Stomach (tissue), 9 donors: ENCODE results near the gene CXCL17. TPM values are rescaled to one million over a fixed set of nuclear protein-coding genes. Genes with fewer than 3 reads are reported as not detected.

Source experiments
- DNase-seq, 2 donors: peaks; one replicate each; pipeline versions ENCODE4 v3.0.0 to v3.0.0-alpha.2; 2013 to 2019
- H3K27ac ChIP-seq, 5 donors: fragments of 200-600 bp in 4 of 5; sonication (generic) in 4 of 5; one replicate each; pipeline ENCODE4 v1.5.1; 2013 to 2019; ENCODE audit warnings: mild to moderate bottlenecking in 1 of 5, moderate library complexity in 1 of 5
- H3K27me3 ChIP-seq, 3 donors: fragments of 200-600 bp; sonication (generic); one replicate each; pipeline ENCODE4 v1.5.1; 2017 to 2019; ENCODE audit warnings: mixed run types in 1 of 3
- H3K36me3 ChIP-seq, 4 donors: fragments of 200-600 bp; sonication (generic); 1 replicate in 3 of 4; 2 replicates in 1 of 4; pipeline ENCODE4 v1.5.1; 2016 to 2019
- H3K4me1 ChIP-seq, 4 donors: fragments of 200-600 bp; sonication (generic); one replicate each; pipeline ENCODE4 v1.5.1; 2016 to 2019
- H3K4me3 ChIP-seq, 4 donors: fragments of 200-600 bp; sonication (generic) in 3 of 4; one replicate each; pipeline ENCODE4 v1.5.1; 2016 to 2019; ENCODE audit warnings: mild to moderate bottlenecking in 1 of 4
- H3K9me3 ChIP-seq, 4 donors: fragments of 200-600 bp; sonication (generic); one replicate each; pipeline ENCODE4 v1.5.1; 2016 to 2019
- CTCF ChIP-seq, 7 experiments: fragments of 450-650 bp in 4 of 7; fragments of 200-600 bp in 3 of 7; sonication (generic) in 3 of 7; IDR thresholded peaks; one replicate each; pipeline ENCODE4 v1.5.1; 2016 to 2019; ENCODE audit warnings: antibody characterized with exemption in 7 of 7, control low read depth in 2 of 7, mild to moderate bottlenecking in 1 of 7
- EP300 ChIP-seq: sonication (generic); formaldehyde crosslinking; IDR thresholded peaks from one replicate; pipeline ENCODE4 v1.6.1; 2017; ENCODE audit warnings: antibody characterized with exemption
- POLR2A ChIP-seq, 4 donors: fragments of 450-650 bp; IDR thresholded peaks; one replicate each; pipeline ENCODE4 v1.6.1; 2016; ENCODE audit warnings: antibody characterized with exemption in 4 of 4, control low read depth in 2 of 4, mild to moderate bottlenecking in 1 of 4, moderate library complexity in 1 of 4
- POLR2AphosphoS5 ChIP-seq, 3 donors: sonication (generic); formaldehyde crosslinking; IDR thresholded peaks; one replicate each; pipeline ENCODE4 v1.6.1; 2016; ENCODE audit warnings: antibody characterized with exemption in 3 of 3
- WGBS, 5 donors: extraction: QIAGEN DNeasy Blood & Tissue Kit in 3 of 5; methylation state at CpG; one replicate each; pipeline versions ENCODE4 v1.1.5 to v1.1.7; 2013 to 2018; 5-methylcytosine and 5-hydroxymethylcytosine counted together
- intact Hi-C: fragments of 100-400 bp; cut with DNase I; formaldehyde crosslinking; loops from one replicate; pipeline ENCODE4 v1.15.1; 2023; ENCODE audit warnings: low total_unique reads
- polyA plus RNA-seq, 3 donors: library from polyadenylated mRNA; stranded (reverse); fragments of 200-250 nt; gene quantifications; one replicate each; pipeline ENCODE4 v1.2.3, GENCODE V29; 2013
- total RNA-seq, 5 donors: library from RNA; depleted of rRNA; stranded (reverse); fragments of >200 nt; gene quantifications; one replicate each; pipeline versions ENCODE4 v1.1.0 to v1.2.3, GENCODE V29; 2014 to 2016
- donor health status: healthy with polysubstance abuse.
- donor health status: Bipolar disorder and iron deficiency.
- donor health status: healthy.

CXCL17 gene
- total and polyA plus RNA-seq, 8 donors = 7.6 to 518 (median 107) TPM; not detected in 1

DNA sequence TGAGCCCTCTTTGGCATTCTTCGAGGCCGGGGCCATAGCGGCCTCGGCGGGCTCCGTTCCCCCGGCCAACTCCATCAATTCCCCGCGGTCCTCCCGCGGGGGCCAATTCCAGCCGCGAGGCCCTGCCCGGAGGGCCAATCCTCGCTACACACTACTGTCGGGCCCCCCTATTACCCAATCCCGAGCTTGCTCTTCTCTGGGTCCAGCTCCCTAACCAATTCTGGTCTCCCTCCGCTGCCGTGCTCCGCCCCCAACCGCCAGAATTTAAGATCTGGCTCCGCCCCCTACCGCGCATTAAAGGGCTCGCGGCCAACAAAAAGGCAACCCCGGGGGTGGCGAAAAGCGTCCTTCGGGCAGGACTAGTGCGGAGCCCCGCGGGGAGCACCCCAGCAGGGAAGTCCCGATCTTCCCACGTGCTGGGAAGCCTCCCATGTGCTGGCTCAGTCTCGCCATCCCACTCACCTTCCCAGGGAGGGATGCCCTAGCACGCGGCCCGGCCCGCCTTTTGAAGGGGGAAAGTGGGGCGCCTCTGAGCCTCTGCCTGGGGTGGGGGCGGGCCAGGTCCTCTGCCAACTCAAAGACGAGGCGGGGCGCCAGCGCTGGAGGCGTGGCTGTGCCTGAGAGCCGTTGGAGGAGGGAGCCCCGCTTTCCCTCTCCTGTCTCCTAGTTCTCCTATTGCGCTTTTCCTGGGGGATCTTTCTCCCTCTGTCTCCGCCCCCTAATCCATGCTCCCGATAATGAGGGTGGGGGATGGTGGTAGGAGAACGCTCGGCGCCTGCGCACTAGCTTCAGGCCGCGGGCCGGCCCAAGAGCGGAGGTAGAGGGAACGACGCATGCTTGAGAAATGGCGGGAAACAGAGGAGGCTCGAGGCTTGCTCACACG is 19.0 kb downstream of the CXCL17 start:
- 1 to 4% (median 3%) methylated on average over 40 to 65 of the region's 65 CpGs for WGBS, 5 donors
- Histone ChIP-seq H3K9me3 (no peaks in the 10 kb centered on the region), H3K4me1 (peaks cover 13 to 59% (median 33%) of the 10 kb centered on the region in 4 donors), H3K36me3 (peaks cover 0 to 18% (median 10%) of the 10 kb centered on the region in 4 donors), H3K27me3 (peaks cover 0 to 24% (median 0%) of the 10 kb centered on the region in 3 donors), H3K4me3 (peak overlapping the region; percentile 61 to 81 (median 64)), H3K27ac (peak overlapping the region; percentile 62 to 81 (median 77))
- peak; percentile 87 to 97 for DNase-seq
- TF ChIP-seq POLR2A (IDR thresholded peaks at IDR 0.05) (no peak), EP300 (no peak), CTCF (IDR thresholded peaks at IDR 0.05) (peak in 1 of 7 experiments; percentile 14), POLR2AphosphoS5 (IDR thresholded peaks at IDR 0.05) (peak in 2 of 3 donors; percentile 45 to 54)
- intact Hi-C loops = no loop called here

GRCh38 chr19:42422901-42423461 is 19.8 kb downstream of the CXCL17 start:
- H3K36me3 ChIP-seq = peaks cover 0 to 11% (median 4%) of the 10 kb centered on the region in 4 donors
- TF ChIP-seq POLR2A (IDR thresholded peaks at IDR 0.05) (no peak), POLR2AphosphoS5 (IDR thresholded peaks at IDR 0.05) (no peak), CTCF (IDR thresholded peaks at IDR 0.05) (no peak), EP300 (no peak)
- intact Hi-C loops = no loop called here
- H3K4me3 ChIP-seq = peak overlapping the region; percentile 61 to 81 (median 64)
- WGBS, 5 donors = 1 to 8% (median 6%) methylated on average over 31 to 38 of the region's 38 CpGs
- H3K27ac ChIP-seq = peak overlapping the region; percentile 62 to 81 (median 77)
- peaks cover 13 to 59% (median 33%) of the 10 kb centered on the region in 4 donors for H3K4me1 ChIP-seq
- H3K9me3 ChIP-seq = no peaks in the 10 kb centered on the region
- DNase-seq = peak in 1 of 2 donors; percentile 82
- peaks cover 0 to 24% (median 0%) of the 10 kb centered on the region in 3 donors for H3K27me3 ChIP-seq

DNA sequence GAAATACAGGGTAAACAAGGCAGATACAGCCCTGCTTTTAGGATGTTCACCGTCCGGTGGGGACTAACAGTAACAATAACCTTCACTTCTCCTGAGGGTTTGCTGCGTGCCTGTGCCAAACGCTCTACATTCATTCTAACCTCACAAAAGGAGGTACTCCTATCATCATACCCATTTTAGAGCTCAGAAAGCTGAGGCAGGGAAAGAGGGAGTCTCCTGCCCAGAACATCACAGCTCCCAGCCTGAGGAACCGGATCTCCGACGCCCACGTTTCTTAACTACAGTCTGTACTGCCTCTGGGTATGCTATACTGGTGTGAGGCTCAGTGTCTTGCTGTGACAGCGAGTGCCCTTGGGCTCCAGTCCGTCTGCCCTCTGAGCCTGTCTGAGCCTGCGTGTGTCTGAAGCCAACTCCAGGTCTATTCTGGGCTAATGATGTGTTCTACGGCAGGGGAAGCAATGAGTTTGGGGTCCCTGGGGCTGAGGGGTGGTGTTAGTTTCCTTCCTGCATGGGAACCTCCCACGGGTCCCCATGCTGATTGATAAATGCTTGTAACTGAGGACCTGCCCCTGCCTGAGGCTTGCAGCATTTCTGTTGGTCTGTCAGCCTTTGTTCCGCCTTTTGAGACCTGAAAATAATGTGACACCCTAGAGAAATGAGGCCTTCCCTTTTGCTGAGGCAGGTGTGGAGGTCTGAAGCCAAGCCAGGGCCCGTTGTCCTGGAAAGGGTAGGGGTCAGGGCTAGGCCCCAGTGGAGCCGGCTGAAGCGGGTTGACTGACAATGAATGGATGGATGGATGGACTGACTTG is 20.4 kb downstream of the CXCL17 start:
- DNase-seq = no peak
- 52 to 67% (median 65%) methylated on average over 15 to 17 of the region's 17 CpGs for WGBS, 5 donors
- H3K27me3 ChIP-seq = peaks cover 0 to 24% (median 0%) of the 10 kb centered on the region in 3 donors
- H3K4me1 ChIP-seq = peaks cover 13 to 54% (median 33%) of the 10 kb centered on the region in 4 donors
- TF ChIP-seq CTCF (IDR thresholded peaks at IDR 0.05) (no peak), POLR2A (IDR thresholded peaks at IDR 0.05) (no peak), EP300 (no peak), POLR2AphosphoS5 (IDR thresholded peaks at IDR 0.05) (no peak)
- no peaks in the 10 kb centered on the region for H3K9me3 ChIP-seq
- H3K4me3 ChIP-seq = peak overlapping the region; percentile 61 to 81 (median 64)
- peaks cover 0 to 4% (median under 1%) of the 10 kb centered on the region in 4 donors for H3K36me3 ChIP-seq
- H3K27ac ChIP-seq = peak overlapping the region; percentile 62 to 81 (median 77)
- intact Hi-C loops = no loop called here
